Amniotic stem cell (primary cell): Measurements from ENCODE around the gene SRR.

Experiments used
- DNase-seq: peaks from one replicate; lab custom pipeline; 2025; lab: John Stamatoyannopoulos, UW

The SRR gene

GRCh38 chr17:2372180-2372579, 68.4 kb downstream of the SRR start:
- DNase-seq: no peak

- no peak for DNase-seq
Observed at GRCh38 chr17:2372681-2373080, 68.9 kb downstream of the SRR start.

GRCh38 chr17:2373179-2373578, 69.4 kb downstream of the SRR start:
- no peak for DNase-seq
